Sigmoid colon (tissue), 4 donors: ENCODE measurements around the gene UTP11.

ENCODE experiments used
- CTCF ChIP-seq, 4 experiments: fragments of 450-650 bp in 3 of 4; fragments of 200-600 bp in 1 of 4; IDR thresholded peaks; one replicate each; pipeline ENCODE4 v1.5.1; 2016 to 2019; ENCODE audit warnings: antibody characterized with exemption in 4 of 4, mild to moderate bottlenecking in 3 of 4, moderate library complexity in 2 of 4
- POLR2A ChIP-seq, 2 donors: fragments of 450-650 bp; IDR thresholded peaks; one replicate each; pipeline ENCODE4 v1.6.1; 2016; ENCODE audit warnings: antibody characterized with exemption in 2 of 2, mild to moderate bottlenecking in 2 of 2, moderate library complexity in 2 of 2
- POLR2AphosphoS5 ChIP-seq, 4 donors: sonication (generic); formaldehyde crosslinking; IDR thresholded peaks; one replicate each; pipeline ENCODE4 v1.6.1; 2017; ENCODE audit warnings: antibody characterized with exemption in 4 of 4

DNA sequence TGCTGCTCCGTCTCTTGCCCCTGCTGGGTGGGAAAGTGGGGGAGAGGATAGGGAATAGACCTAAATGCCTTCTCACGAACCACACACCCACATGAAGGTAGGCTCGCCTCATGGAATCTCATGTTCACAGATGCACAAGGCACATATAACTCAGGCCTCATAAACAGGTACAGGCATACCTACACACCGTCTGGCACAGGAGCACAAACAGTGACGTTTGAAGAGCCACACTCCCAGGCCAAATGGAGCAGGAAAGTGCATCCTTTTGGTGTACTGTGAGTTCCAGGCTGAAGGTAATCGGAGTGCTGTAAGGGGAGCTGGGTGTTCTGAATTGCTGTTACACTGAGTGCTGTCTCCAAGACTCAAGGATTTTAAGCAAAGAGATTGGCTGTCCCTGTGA lies 13.1 kb downstream of the UTP11 start:
- TF ChIP-seq CTCF (IDR thresholded peaks at IDR 0.05) (no peak), POLR2A (IDR thresholded peaks at IDR 0.05) (no peak), POLR2AphosphoS5 (IDR thresholded peaks at IDR 0.05) (no peak)
